Renal pelvis (tissue), 4 donors: ENCODE results near the gene PDK4. TPM values are rescaled to one million over a fixed set of nuclear protein-coding genes. Genes with fewer than 3 reads are reported as not detected.
"Not testable (repeated sequence)": the region's sequence is repeated elsewhere in the genome, so short reads cannot be mapped to it uniquely, and the experiment has no call there.

Source experiments
- DNase-seq: peaks from one replicate; pipeline ENCODE4 v3.0.0-alpha.2; 2013
- polyA plus RNA-seq, 3 donors: library from polyadenylated mRNA; unstranded; fragments of 120-200 nt; gene quantifications; one replicate each; pipeline ENCODE4 v1.2.1, GENCODE V29; 2013; ENCODE audit not compliant: insufficient read length in 3 of 3

PDK4 gene
- polyA plus RNA-seq, 3 donors: 15.4 to 17.8 (median 17.6) TPM

- DNase-seq: peak; percentile 96
Measured at GRCh38 chr7:95608359-95609173, 12.2 kb upstream of the PDK4 start.

- no peak for DNase-seq
Measured at GRCh38 chr7:95607561-95607960, 11.2 kb upstream of the PDK4 start.

- DNase-seq: no peak
Measured at GRCh38 chr7:95605275-95605674, 9.0 kb upstream of the PDK4 start.

GRCh38 chr7:95604811-95605210 is 8.5 kb upstream of the PDK4 start:
- not testable (repeated sequence) for DNase-seq

GRCh38 chr7:95604397-95604796 is 8.1 kb upstream of the PDK4 start:
- not testable (repeated sequence) for DNase-seq

- no peak for DNase-seq
Measured at GRCh38 chr7:95602421-95602820, 6.1 kb upstream of the PDK4 start.

- no peak for DNase-seq
Measured at GRCh38 chr7:95601316-95601715, 5.0 kb upstream of the PDK4 start.

- no peak for DNase-seq
Measured at GRCh38 chr7:95599069-95599468, 2.8 kb upstream of the PDK4 start.

- no peak for DNase-seq
Measured at GRCh38 chr7:95598511-95598910, 2.2 kb upstream of the PDK4 start.

- DNase-seq: no peak
Measured at GRCh38 chr7:95595746-95596197, 544 bp downstream of the PDK4 start.

- DNase-seq: no peak
Measured at GRCh38 chr7:95594185-95594584, 2.1 kb downstream of the PDK4 start.

GRCh38 chr7:95593343-95593742 is 3.0 kb downstream of the PDK4 start:
- DNase-seq: no peak

GRCh38 chr7:95592570-95592969 is 3.7 kb downstream of the PDK4 start:
- DNase-seq: no peak

- no peak for DNase-seq
Measured at GRCh38 chr7:95590387-95591248, 5.7 kb downstream of the PDK4 start.

- no peak for DNase-seq
Measured at GRCh38 chr7:95589766-95590165, 6.5 kb downstream of the PDK4 start.

GRCh38 chr7:95589031-95589430 is 7.3 kb downstream of the PDK4 start:
- no peak for DNase-seq

GRCh38 chr7:95586951-95587301 is 9.4 kb downstream of the PDK4 start:
- DNase-seq: no peak

GRCh38 chr7:95585426-95585789 is 10.9 kb downstream of the PDK4 start:
- DNase-seq: no peak

- DNase-seq: no peak
Measured at GRCh38 chr7:95584769-95585425, 11.4 kb downstream of the PDK4 start.

- DNase-seq: no peak
Measured at GRCh38 chr7:95583834-95584621, 12.3 kb downstream of the PDK4 start.

GRCh38 chr7:95582578-95583293 is 13.6 kb downstream of the PDK4 start:
- no peak for DNase-seq
